ENCODE results near the gene KRTAP5-8.
"Not testable (repeated sequence)": the region's sequence is repeated elsewhere in the genome, so short reads cannot be mapped to it uniquely, and the experiment has no call there.

- not testable (repeated sequence) for TF ChIP-seq POLR2A (IDR thresholded peaks at IDR 0.05; ENCODE audit: low read length); GATA1 (IDR thresholded peaks at IDR 0.05; ENCODE audit: low read depth, low read length)
These were observed 2.9 kb downstream of the KRTAP5-8 start for GRCh38 chr11:71540521-71541304.
